M059J (cell line): Measurements from ENCODE around the gene TEDDM1. TPM values are rescaled to one million over a fixed set of nuclear protein-coding genes. Genes with fewer than 3 reads are reported as not detected.
"Not testable (repeated sequence)": the region's sequence is repeated elsewhere in the genome, so short reads cannot be mapped to it uniquely, and the experiment has no call there.

Source experiments
- DNase-seq: peaks from one replicate; pipeline ENCODE4 v3.0.0-alpha.2; 2012; ENCODE audit warnings: low read depth
- total RNA-seq: library from RNA; depleted of rRNA; stranded (reverse); fragments of >200 nt; shearing (Covaris generic); gene quantifications from 2 replicates; pipeline ENCODE4 v1.2.3, GENCODE V29; 2014

Gene TEDDM1
- total RNA-seq, 1 experiment from 2014 or later: not detected

DNA sequence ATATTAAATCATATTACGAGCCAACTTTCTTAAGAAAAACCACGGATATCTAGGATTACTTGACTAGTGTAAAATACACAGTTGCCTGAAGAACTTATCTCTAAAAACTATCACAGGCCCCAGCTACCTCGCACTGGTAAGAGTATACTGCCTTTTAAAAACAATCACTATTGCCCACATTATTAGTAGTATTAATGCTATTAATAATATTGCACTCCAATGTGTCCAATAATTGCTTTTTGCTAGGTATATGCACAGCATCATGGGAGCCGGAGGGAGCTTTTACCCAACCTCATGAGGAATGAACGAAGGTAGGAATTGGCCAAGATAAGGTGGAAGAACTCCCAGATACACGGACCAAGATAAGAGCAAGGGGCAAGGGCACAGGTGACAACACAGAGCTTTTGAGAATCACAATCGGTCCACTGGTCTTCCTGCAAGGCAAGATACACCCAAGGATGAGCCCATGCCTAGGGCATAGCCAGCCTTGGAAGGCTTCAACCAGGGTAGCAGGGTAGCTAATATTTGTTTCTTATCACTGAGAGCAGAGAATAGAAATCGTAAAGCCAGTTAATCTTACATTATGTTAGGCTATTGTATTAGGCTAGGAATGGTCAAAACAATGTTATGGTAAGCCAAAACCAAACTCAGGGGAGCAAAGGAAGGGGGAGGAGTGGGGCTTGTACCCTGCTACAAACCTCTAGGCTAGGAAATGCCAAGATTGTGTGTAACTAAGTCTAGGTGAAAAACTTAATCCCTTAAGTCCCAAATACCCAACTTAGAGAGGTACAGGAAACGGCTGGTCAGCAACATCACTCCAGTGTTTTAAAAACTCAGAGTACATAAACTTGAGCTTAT lies 18.3 kb downstream of the TEDDM1 start:
- DNase-seq: no peak

DNA sequence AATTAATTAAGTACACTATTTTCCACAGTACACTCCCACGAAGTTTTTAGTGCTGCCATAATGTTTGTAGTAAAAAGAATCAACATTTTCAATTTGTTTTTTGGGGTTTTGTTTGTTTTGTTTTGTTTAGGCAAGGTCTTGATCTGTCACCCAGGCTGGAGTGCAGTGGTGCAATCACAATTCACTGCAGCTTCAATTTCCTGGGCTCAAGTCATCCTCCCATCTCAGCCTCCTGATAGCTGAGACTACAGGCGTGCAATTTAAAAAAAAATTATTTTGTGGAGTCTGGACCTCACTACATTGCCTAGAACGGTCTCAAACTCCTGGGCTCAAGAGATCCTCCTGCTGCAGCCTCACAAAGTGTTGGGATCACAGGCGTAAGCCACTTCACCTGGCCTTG lies 20.3 kb downstream of the TEDDM1 start:
- no peak for DNase-seq

DNA sequence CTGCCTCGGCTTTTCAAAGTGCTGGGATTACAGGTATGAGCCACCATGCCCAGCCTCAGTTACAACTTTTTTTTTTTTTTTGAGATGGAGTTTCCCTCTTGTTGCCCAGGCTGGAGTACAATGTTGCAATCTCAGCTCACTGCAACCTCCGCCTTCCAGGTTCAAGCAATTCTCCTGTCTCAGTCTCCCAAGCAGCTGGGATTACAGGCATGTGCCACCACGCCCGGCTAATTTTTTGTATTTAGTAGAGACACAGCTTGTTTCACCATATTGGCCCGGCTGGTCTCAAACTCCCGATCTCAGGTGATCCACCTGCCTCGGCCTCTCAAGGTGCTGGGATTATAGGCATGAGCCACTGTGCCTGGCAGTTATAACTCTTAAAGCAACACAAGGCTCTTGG lies 20.7 kb downstream of the TEDDM1 start:
- not testable (repeated sequence) for DNase-seq

DNA sequence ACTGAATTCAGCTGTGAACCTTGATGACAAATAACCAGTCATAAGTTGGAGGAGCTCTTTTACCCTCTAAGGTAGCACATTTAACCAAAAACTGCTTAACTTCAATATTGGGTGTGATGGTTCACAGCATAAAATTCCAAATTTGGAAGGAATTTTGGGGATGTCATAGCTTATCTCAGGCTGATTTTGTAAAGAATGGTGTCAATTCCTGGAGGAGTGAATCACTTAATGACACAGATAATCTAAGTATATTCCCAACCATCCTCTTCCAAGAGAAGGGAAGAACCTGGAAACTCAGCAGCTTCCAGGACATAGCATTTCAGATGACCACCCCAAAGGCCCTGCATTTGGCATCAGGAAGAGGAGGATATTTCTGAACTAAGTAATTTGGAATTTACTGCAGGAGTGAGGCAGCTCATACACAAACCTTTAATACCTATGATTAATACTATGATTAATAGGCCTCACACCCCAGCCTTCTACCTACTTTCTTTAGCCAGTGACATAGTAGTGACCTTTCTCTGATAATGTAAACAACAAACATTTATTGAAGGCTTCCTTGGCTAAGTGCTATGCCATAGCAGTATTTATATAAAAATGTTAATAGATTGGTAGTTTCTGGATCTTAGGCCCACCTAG lies 23.4 kb downstream of the TEDDM1 start:
- DNase-seq: peak; percentile 50

DNA sequence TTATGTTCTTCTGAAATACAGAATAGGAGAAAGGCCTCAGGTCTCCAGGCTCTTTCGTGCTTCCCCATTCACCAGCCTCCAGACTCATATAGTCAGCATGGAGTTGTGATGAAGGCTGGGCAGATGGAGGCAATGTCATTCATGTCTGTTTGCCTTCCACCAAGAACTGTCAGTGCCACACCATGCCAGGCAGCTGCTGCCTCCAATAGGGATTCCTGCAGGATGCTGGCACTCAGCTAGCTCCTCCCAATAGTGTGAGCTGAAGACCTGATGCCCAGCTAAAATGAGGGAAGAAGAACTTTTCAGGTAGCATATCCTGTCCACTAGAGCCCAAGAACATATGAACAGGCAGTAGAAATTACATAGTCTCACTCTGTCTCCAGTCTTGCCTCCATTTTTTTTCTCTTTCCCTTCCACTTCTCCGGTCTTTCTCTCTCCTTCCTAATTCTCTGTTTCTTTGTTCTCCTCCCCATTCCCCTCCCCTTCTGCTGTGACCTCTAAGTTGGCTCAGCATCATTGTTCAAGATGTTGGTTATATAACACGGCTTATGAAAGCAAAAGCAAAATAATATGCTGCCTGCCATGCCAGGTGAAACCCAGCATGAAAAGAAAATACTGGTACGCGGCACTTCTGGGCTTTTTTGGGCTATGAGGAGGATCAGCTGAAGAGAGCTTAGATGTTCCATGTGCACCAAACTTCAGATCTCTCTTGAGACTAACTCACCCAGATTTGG lies 26.2 kb downstream of the TEDDM1 start:
- DNase-seq: no peak

DNA sequence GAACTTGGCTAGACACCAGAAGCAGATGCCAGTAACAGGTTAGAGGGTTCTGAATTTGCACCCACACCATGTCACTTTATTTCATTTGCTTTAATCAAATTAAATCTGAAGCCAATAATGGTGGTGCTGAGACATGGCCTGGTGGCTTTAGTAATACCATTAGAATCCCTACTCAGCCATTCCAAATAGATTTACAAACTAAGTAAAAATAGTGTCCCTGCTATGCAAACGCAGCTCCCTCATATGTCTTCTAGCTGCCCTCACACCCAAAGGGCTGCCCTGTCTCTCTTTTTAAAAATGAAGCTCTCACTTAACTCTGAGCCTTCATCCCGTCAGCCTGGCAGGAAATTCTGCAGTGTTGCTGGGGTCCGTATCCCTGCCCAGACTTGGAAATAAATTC lies 29.9 kb downstream of the TEDDM1 start:
- no peak for DNase-seq

DNA sequence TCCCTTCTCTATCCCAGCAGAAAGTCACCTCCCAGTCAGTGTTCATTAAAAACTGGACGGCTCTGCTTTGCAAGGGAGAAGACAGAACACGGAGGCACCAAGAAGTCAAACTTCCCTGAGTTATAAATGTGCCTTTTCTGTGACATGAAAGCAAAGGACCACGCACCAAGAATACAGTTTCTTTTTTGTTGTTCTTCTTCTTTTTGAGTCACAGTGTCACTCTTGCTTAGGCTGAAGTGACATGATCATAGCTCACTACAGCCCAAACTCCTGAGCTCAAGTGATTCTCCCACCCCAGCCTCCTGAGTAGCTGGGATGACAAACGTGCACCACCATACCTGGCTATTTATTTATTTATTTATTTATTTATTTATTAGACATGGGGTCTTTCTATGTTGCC lies 31.6 kb downstream of the TEDDM1 start:
- no peak for DNase-seq

DNA sequence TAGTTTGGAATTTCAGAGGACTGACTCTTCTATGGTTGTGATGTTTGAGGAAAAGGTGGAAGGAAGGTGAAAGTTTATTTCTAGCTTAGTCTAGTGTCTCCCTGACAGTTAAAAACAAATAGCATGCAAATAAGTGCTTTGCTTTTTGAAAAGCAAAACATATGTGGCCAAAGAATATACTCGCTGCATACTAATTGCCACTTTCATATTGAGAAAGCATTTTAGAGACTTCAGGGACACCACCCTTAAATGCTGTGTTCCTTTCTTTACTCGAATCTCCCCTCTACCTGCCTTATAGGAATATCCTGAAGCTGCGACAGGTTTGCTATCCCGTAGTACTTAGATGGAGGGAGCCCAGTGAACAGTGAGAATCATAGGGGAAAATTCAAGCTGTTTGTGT lies 32.1 kb downstream of the TEDDM1 start:
- no peak for DNase-seq

DNA sequence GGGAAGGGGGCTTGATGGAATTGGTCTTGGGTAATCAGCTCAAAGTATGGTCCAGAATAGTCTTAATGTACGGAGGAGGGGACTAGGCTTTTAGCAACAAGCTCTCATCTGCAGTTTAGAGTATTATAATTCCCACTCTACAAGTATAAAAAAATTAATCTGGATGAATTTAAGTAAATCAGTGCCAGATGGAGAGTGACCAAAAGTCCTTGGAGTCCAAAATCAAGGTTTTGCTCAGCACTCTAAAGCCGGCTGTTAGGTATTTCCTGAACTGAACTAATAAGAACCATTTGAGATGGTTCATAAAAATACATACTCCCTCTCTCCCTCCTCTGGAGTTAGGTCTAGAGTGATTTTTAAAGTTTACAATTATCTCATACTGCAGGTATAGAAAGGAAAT lies 32.5 kb downstream of the TEDDM1 start:
- no peak for DNase-seq

DNA sequence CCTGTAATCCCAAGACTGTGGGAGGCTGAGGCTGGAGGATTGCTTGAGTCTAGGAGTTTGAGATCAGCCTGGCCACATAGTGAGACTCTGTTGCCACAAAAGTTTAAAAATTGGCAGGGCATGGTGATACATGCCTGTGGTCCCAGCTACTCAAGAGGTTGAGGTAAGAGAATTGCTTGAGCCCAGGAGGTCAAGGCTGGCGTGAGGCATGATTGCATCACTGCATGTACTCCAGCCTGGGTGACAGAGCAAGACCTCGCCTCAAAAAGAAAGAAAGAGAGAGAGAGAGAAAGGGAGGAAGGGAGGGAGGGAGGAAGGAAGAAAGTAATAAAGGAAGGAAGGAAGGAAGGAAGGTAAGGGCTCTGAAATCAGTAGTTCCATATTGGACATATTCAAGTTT lies 33.9 kb downstream of the TEDDM1 start:
- DNase-seq: peak; percentile 46

DNA sequence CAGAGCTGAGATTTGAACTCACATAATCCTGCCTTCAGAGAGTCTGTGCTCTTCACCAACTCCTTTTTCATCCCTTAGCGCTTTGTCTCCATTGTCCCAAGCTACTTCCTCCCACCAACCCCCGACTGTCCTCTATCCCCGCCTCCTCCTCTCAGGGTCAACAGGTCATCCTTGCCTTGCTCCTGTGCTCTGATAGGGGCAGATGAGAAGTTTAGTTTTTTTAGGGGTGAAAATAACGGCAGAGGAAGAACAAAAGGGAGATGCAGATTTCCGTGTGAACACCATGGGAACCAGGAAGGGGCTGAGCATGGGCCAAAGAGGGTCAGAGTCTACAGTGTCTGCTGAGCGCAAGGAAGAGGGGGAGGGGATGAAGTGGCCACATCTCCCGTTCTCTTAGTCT lies 40.8 kb downstream of the TEDDM1 start:
- DNase-seq: no peak

DNA sequence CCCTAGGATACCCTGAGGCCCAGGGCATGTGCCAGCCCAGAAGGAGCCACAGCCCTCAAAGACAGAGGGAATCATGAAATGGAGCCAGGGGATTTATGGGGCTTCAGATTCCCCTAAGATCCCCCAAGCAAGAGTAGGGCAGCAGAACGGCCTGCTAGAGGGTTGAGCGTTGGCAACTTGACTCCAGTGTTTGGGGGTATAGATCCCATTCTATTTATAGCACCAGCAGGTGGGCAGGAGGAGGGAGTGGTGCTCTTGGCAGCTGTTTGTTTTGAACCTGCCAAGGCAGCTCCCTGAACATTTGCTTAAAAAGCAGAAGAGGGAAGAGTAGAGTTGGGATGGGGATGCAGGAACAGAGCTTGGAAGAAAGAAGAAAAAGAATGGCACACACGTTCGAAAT lies 42.6 kb downstream of the TEDDM1 start:
- no peak for DNase-seq

DNA sequence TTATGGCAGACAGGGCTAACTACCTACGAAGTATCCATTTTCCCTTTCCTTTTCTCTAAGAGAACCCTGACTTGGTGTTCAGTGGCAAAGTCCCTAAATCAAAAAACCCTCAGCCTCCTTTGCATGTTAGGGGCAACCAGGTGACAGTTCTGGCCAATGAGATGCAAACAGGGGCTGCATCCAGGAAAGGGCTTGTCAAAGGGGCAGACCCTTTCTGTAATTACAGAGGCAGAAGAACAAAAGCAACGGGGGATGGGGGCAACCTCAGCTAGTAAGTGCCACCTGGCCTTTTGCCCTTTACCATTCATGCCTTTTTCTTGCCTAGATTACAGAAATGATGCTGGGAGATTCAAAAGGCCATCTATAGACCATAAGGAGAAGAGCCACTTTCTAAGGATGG lies 43.3 kb downstream of the TEDDM1 start:
- no peak for DNase-seq

DNA sequence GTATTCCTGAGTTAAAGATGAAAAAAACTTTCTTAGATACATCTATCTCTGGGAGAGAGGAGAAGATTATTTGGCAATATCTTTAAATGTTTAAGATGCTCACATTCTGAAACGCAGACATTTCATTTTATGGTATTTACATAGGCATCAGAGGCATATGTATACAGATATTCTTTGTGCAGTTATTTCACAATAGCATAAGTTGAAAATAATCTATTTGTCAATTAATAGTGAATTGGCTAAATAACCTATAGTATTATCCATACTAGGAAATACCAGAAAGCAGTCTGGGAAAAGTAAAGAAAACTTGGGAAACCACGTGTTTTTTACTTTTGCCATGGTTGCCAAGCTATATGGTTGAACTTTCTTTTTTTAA lies 44.8 kb downstream of the TEDDM1 start:
- DNase-seq: no peak

DNA sequence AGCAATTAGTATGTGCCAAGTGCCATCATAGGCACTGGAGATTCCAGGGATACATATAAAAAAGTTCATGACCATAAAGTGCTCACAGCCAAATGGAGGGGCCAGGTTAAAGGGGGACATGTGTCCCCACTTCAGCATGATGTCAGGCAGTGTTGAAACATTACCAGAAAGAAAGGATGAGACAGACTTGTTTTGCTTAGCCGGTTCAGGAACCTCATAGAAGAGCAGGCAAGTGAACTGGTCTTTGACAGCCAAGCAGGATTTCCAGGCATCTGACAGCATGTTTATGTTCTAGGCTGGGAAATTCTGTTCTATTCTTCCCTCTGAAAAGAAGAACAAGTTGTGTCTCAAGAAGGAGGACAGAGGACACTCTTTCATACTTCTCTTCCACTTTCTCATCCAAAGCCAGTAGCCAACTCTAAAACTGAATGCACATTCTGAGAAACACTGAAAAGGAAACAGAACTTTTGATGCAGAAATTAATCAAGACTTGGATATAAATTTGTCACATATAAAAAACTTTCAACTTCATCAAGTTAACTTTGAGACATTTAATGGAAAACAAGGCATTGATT lies 48.6 kb downstream of the TEDDM1 start:
- DNase-seq: no peak

DNA sequence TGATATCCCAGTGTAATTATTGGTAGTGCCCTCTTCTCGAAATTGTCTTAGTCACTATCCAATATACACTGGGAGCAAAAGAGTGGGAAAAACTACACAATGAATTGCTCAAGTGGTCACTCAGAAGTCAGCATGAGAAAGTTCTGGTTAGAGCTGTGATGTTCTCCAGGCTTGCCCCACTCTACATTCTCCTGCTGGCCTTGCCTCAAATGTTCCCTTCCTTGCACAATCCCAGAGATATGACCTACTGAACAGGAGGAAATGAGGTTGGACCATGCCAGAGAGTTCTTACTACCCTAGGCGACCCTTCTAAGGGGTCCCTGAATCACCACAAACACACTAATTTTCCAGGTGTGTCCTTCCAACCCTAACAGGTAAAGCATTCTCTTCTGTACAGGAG lies 49.6 kb downstream of the TEDDM1 start:
- DNase-seq: no peak

DNA sequence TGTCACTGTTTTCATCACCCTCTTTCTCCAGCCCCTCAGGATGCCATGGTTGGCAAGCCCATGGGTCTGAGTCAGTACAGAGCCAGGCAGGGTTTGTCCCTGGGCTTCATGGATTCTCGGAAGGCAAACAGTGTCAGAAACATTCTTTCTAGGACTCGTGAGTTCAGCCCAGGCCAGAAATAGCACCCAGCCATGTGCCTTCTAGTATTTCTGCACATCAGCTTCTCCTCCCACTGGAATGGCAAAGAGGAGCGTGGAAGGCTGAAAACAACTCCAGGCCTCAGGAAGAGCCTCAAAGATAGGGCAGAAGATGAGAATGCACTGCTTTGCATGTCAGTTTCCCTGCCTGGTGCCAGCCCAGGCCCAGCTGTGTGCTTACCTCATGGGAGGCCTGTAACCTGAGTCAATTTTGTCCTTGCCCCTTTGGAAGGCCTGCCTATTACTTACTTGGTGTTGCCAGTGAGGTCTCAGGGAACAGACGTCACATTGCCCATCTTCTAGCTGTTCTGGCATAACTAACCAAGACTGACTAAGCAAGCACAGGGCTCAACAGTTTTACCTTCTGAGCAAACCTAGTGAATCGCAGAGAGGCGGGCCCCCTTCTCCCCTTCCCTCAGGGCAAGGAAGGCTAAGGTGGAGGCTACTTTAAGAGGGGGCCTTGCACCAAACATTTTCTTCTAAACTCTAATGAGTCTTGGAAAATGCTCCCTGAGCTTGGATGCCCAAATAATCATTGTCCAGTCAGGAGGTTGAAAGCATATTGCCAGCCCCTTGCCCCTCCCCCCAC lies 51.3 kb downstream of the TEDDM1 start:
- no peak for DNase-seq
